A673 (cell line): ENCODE data around the gene SOX6. TPM values are rescaled to one million over a fixed set of nuclear protein-coding genes. Genes with fewer than 3 reads are reported as not detected.
A peak's percentile ranks its signal among the peaks of the same experiment; 100 is the strongest.
"Not testable (repeated sequence)": the region's sequence is repeated elsewhere in the genome, so short reads cannot be mapped to it uniquely, and the experiment has no call there.

ENCODE experiments used
- BruUV-seq: library from RNA; stranded (reverse); fragments of 400-500 nt; replicated peaks from 2 replicates; lab custom pipeline; 2021; lab: Mats Ljungman, UMichigan
- CTCF ChIA-PET: fragments of 300-600 bp; sonication (Branson Sonifier 250); formaldehyde crosslinking; loops from one replicate; lab custom pipeline; 2022; ENCODE audit warnings: antibody characterized with exemption; lab: Charles Lee
- POLR2A ChIA-PET: fragments of 300-600 bp; sonication (Branson Sonifier 250); formaldehyde crosslinking; loops from one replicate; lab custom pipeline; 2022; ENCODE audit warnings: antibody characterized with exemption; ENCODE audit not compliant: low non-redundant PET; lab: Charles Lee
- DNase-seq: peaks from one replicate; pipeline ENCODE4 v3.0.0-alpha.2; 2015; ENCODE audit warnings: low spot score
- H3K27ac ChIP-seq: fragments of 200-600 bp; sonication (generic); 2 replicates; pipeline ENCODE4 v1.5.1; 2016; ENCODE audit warnings: mixed run types, low read depth, mild to moderate bottlenecking, mixed read lengths, antibody characterized with exemption, low read length; ENCODE audit not compliant: poor library complexity, severe bottlenecking
- H3K27me3 ChIP-seq: fragments of 200-600 bp; sonication (generic); replicated peaks from 2 replicates; pipeline ENCODE4 v1.6.1; 2017; ENCODE audit warnings: mixed run types, low read depth, mild to moderate bottlenecking, mixed read lengths, antibody characterized with exemption, low read length; ENCODE audit not compliant: insufficient read depth, poor library complexity
- H3K36me3 ChIP-seq: fragments of 200-600 bp; sonication (generic); 2 replicates; pipeline ENCODE4 v1.6.1; 2016; ENCODE audit warnings: mixed run types, mild to moderate bottlenecking, mixed read lengths, antibody characterized with exemption, low read length; ENCODE audit not compliant: insufficient read depth, poor library complexity, severe bottlenecking
- H3K4me1 ChIP-seq: fragments of 200-600 bp; sonication (generic); 2 replicates; pipeline ENCODE4 v1.6.1; 2017; ENCODE audit warnings: mixed run types, mild to moderate bottlenecking, mixed read lengths, antibody characterized with exemption, low read length; ENCODE audit not compliant: insufficient read depth, poor library complexity, severe bottlenecking
- H3K4me3 ChIP-seq: fragments of 200-600 bp; sonication (generic); 2 replicates; pipeline ENCODE4 v1.5.1; 2016; ENCODE audit warnings: low read depth, mixed run types, mild to moderate bottlenecking, mixed read lengths, low read length; ENCODE audit not compliant: poor library complexity, severe bottlenecking
- H3K9me3 ChIP-seq: fragments of 200-600 bp; sonication (generic); 2 replicates; pipeline ENCODE4 v1.6.1; 2016; ENCODE audit warnings: mixed run types, low read depth, mild to moderate bottlenecking, mixed read lengths, antibody characterized with exemption, low read length; ENCODE audit not compliant: poor library complexity, severe bottlenecking
- EZH2 ChIP-seq: fragments of 200-600 bp; sonication (generic); IDR thresholded peaks from 2 replicates; pipeline ENCODE4 v1.6.1; 2017; ENCODE audit warnings: borderline replicate concordance, low read depth, mild to moderate bottlenecking, mixed read lengths, antibody characterized with exemption, low read length; ENCODE audit not compliant: poor library complexity, severe bottlenecking
- intact Hi-C: fragments of 100-400 bp; cut with micrococcal nuclease; formaldehyde crosslinking; loops from one replicate; pipeline ENCODE4 v1.10.0; 2022; ENCODE audit not compliant: unreplicated experiment
- total RNA-seq: library from RNA; stranded (reverse); gene quantifications from 2 replicates; pipeline ENCODE4 v1.2.3, GENCODE V29; 2021
- TF ChIP-seq, protein P1 (sequence below): fragments of 300-800, 200-600 bp; sonication (generic); conservative IDR thresholded peaks from 2 replicates; pipeline ENCODE4 v1.5.1; 2017; ENCODE audit warnings: low read depth, mild to moderate bottlenecking, antibody characterized with exemption, low read length, moderate library complexity, mixed read lengths

SOX6 gene
- total RNA-seq, 1 experiment from 2014 or later = 27.5 TPM

DNA sequence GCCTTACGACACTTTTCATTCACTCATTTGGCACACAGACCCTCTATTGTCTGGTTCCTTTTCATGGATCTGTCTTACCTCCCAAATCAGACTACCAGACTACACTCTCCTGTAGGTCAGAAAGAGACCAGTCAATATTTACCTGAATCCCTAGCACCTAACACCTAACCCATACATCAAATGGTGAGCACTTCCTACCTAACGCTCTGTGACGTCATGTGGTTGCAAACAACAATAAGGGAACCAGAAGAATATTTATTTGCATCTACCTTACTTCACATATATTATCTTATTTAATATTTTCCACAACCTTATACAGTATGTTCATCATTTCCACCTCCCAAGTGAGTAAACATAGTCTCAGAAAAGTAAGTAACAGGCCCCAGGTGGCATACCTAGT, 323.4 kb downstream of the SOX6 start:
- no TSS peak for BruUV-seq
- intact Hi-C loops = no loop called here
- POLR2A ChIA-PET = no interaction called here

DNA sequence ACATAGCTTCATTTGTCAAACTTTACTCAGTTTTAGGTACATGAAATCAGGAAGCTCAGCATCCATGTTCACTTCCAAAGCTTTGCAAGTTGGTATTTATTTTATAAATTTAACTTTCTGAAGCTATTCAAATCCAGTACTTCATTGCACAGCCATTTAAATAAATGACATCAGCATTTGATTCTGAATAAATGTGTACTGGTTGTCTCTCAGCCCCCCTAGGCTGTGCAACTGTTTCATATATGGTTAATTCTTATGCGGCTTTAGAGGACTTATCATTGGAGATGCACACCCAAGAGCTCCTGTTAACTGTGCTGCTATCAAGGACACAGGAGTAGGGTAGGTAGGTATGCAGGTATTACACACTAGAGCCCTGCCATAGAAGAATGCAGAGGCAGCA, 325.1 kb downstream of the SOX6 start:
- peaks cover 12% of the 10 kb centered on the region for H3K4me1 ChIP-seq
- no peaks in the 10 kb centered on the region for H3K36me3 ChIP-seq
- no peak for TF ChIP-seq EZH2
- TF ChIP-seq, protein P1, sequence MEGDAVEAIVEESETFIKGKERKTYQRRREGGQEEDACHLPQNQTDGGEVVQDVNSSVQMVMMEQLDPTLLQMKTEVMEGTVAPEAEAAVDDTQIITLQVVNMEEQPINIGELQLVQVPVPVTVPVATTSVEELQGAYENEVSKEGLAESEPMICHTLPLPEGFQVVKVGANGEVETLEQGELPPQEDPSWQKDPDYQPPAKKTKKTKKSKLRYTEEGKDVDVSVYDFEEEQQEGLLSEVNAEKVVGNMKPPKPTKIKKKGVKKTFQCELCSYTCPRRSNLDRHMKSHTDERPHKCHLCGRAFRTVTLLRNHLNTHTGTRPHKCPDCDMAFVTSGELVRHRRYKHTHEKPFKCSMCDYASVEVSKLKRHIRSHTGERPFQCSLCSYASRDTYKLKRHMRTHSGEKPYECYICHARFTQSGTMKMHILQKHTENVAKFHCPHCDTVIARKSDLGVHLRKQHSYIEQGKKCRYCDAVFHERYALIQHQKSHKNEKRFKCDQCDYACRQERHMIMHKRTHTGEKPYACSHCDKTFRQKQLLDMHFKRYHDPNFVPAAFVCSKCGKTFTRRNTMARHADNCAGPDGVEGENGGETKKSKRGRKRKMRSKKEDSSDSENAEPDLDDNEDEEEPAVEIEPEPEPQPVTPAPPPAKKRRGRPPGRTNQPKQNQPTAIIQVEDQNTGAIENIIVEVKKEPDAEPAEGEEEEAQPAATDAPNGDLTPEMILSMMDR = no peak
- POLR2A ChIA-PET = interaction anchor here (0.6 kb wide), 2 partner anchors 9 to 318 kb away, joined by 4 to 5 read pairs; no protein-coding TSS in a partner anchor
- H3K27me3 ChIP-seq = no peaks in the 10 kb centered on the region
- H3K27ac ChIP-seq = peak overlapping the region; percentile 40
- DNase-seq = no peak
- no TSS peak for BruUV-seq
- CTCF ChIA-PET = no interaction called here
- H3K4me3 ChIP-seq = no peak overlapping the region
- H3K9me3 ChIP-seq = no peaks in the 10 kb centered on the region
- intact Hi-C loops = no loop called here

More for the DNA sequence above, 323.4 kb downstream of the SOX6 start:
- CTCF ChIA-PET = no interaction called here
- Histone ChIP-seq H3K36me3 (no peaks in the 10 kb centered on the region), H3K4me3 (no peak overlapping the region), H3K4me1 (peaks cover 4% of the 10 kb centered on the region), H3K9me3 (no peaks in the 10 kb centered on the region), H3K27me3 (no peaks in the 10 kb centered on the region), H3K27ac (no peak overlapping the region)
- no peak for DNase-seq
- no peak for TF ChIP-seq EZH2
- TF ChIP-seq, protein P1 = no peak

DNA sequence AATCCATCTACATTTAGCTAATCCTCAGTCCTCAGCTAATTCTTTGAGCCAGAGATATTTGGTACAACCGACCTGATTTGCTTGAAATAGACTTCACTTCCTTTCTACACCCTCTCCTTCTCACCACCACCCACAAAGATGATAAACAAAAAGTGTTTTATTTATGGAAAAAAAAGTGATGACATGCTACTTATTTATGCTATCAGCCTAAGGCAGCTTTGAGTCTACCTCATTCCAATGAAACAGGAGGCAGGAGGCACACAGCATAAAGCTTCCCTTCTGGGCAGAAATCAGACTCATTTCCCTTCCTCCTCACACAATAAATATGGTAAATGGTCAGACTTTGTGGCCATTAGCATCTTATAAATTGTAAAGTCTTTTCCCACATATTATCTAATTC, 325.7 kb downstream of the SOX6 start:
- no TSS peak for BruUV-seq
- TF ChIP-seq, protein P1 = no peak
- no peaks in the 10 kb centered on the region for H3K36me3 ChIP-seq
- H3K27ac ChIP-seq = peak overlapping the region; percentile 40
- CTCF ChIA-PET = no interaction called here
- peaks cover 13% of the 10 kb centered on the region for H3K4me1 ChIP-seq
- H3K27me3 ChIP-seq = no peaks in the 10 kb centered on the region
- no peak for DNase-seq
- H3K9me3 ChIP-seq = no peaks in the 10 kb centered on the region
- POLR2A ChIA-PET = interaction anchor here (0.6 kb wide), 3 partner anchors 8 to 318 kb away, joined by 3 to 5 read pairs (median 4); no protein-coding TSS in a partner anchor
- intact Hi-C loops = no loop called here
- H3K4me3 ChIP-seq = no peak overlapping the region

DNA sequence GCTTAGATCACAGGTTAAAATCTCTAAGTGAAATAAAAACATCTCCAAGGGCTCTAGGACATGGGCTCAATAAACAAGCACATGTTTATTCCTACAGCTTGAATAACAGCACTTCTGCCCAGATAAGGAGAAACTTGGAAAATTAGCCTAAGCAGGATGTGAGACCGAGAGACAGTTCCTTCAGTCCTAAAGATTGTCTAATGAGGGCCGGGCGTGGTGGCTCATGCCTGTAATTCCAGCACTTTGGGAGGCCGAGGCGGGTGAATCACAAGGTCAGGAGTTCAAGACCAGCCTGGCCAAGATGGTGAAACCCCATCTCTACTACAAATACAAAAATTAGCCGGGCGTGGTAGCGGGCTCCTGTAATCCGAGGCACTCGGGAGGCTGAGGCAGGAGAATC, 327.2 kb downstream of the SOX6 start:
- H3K27me3 ChIP-seq, DNase-seq, POLR2A ChIA-PET, CTCF ChIA-PET, H3K4me3 ChIP-seq, H3K36me3 ChIP-seq, H3K27ac ChIP-seq, H3K9me3 ChIP-seq, BruUV-seq: not testable (repeated sequence)
- H3K4me1 ChIP-seq = peaks cover 22% of the 10 kb centered on the region
- intact Hi-C loops = loop anchor here (10.0 kb wide), 2 partner anchors 146 to 374 kb away; no protein-coding TSS in a partner anchor
